Suprapubic skin (tissue), 4 donors: ENCODE data around the gene STPG2. TPM values are rescaled to one million over a fixed set of nuclear protein-coding genes. Genes with fewer than 3 reads are reported as not detected.
"Not testable (repeated sequence)": the region's sequence is repeated elsewhere in the genome, so short reads cannot be mapped to it uniquely, and the experiment has no call there.

Experiments used
- DNase-seq, 2 donors: peaks; one replicate each; pipeline ENCODE4 v3.0.0-alpha.2; 2019; ENCODE audit warnings: low spot score in 2 of 2
- H3K27ac ChIP-seq: fragments of 200-600 bp; sonication (generic); one replicate; pipeline ENCODE4 v1.5.1; 2019
- H3K27me3 ChIP-seq: fragments of 200-600 bp; sonication (generic); one replicate; pipeline ENCODE4 v1.5.1; 2019
- H3K36me3 ChIP-seq: fragments of 200-600 bp; sonication (generic); one replicate; pipeline ENCODE4 v1.5.1; 2019
- H3K4me1 ChIP-seq: fragments of 200-600 bp; sonication (generic); one replicate; pipeline ENCODE4 v1.5.1; 2019
- H3K4me3 ChIP-seq: fragments of 200-600 bp; sonication (generic); one replicate; pipeline ENCODE4 v1.5.1; 2019; ENCODE audit warnings: mild to moderate bottlenecking
- H3K9me3 ChIP-seq: fragments of 200-600 bp; sonication (generic); one replicate; pipeline ENCODE4 v1.5.1; 2019
- CTCF ChIP-seq, 2 donors: fragments of 200-600 bp in 1 of 2; fragments of 450-650 bp in 1 of 2; sonication (generic) in 1 of 2; IDR thresholded peaks; one replicate each; pipeline ENCODE4 v1.5.1; 2016 to 2019; ENCODE audit warnings: antibody characterized with exemption in 2 of 2, mild to moderate bottlenecking in 1 of 2, moderate library complexity in 1 of 2
- EP300 ChIP-seq: sonication (generic); formaldehyde crosslinking; IDR thresholded peaks from one replicate; pipeline ENCODE4 v1.6.1; 2017; ENCODE audit warnings: antibody characterized with exemption
- POLR2A ChIP-seq, 2 donors: fragments of 450-650 bp; IDR thresholded peaks; one replicate each; pipeline ENCODE4 v1.6.1; 2017; ENCODE audit warnings: antibody characterized with exemption in 2 of 2, mild to moderate bottlenecking in 2 of 2, moderate library complexity in 2 of 2
- POLR2AphosphoS5 ChIP-seq, 3 donors: sonication (generic); formaldehyde crosslinking; IDR thresholded peaks; one replicate each; pipeline ENCODE4 v1.6.1; 2017; ENCODE audit warnings: antibody characterized with exemption in 3 of 3
- WGBS: methylation state at CpG from one replicate; pipeline ENCODE4 v1.1.5; 2018; 5-methylcytosine and 5-hydroxymethylcytosine counted together
- total RNA-seq, 4 donors: library from RNA; depleted of rRNA; stranded (reverse); fragments of >200 nt; gene quantifications; one replicate each; pipeline ENCODE4 v1.1.0, GENCODE V29; 2016

STPG2 gene
- total RNA-seq, 4 donors from 2014 or later: 0.26 to 2.5 (median 2.0) TPM; not detected in 1

GRCh38 chr4:97645071-97645821, 498.0 kb downstream of the STPG2 start:
- 56% methylated on average over 2 of the region's 2 CpGs for WGBS
- no peak overlapping the region for H3K27ac ChIP-seq

GRCh38 chr4:97643179-97643578, 500.1 kb downstream of the STPG2 start:
- no peaks in the 10 kb centered on the region for H3K36me3 ChIP-seq
- H3K4me3 ChIP-seq: no peak overlapping the region
- H3K4me1 ChIP-seq: no peaks in the 10 kb centered on the region
- no peak for DNase-seq
- no peaks in the 10 kb centered on the region for H3K9me3 ChIP-seq
- H3K27me3 ChIP-seq: no peaks in the 10 kb centered on the region
- TF ChIP-seq POLR2A (IDR thresholded peaks at IDR 0.05): no peak
- no peak overlapping the region for H3K27ac ChIP-seq

More at GRCh38 chr4:97645071-97645821, 498.0 kb downstream of the STPG2 start:
- no peaks in the 10 kb centered on the region for H3K36me3 ChIP-seq
- H3K9me3 ChIP-seq: no peaks in the 10 kb centered on the region
- DNase-seq: no peak
- no peaks in the 10 kb centered on the region for H3K27me3 ChIP-seq
- TF ChIP-seq POLR2AphosphoS5 (IDR thresholded peaks at IDR 0.05) (no peak), POLR2A (IDR thresholded peaks at IDR 0.05) (no peak), EP300 (no peak), CTCF (IDR thresholded peaks at IDR 0.05) (no peak)
- no peaks in the 10 kb centered on the region for H3K4me1 ChIP-seq
- H3K4me3 ChIP-seq: no peak overlapping the region

GRCh38 chr4:97639961-97640360, 503.3 kb downstream of the STPG2 start:
- H3K36me3 ChIP-seq: no peaks in the 10 kb centered on the region
- no peaks in the 10 kb centered on the region for H3K27me3 ChIP-seq
- WGBS: 98% methylated on average over 1 of the region's 1 CpG
- no peak overlapping the region for H3K4me3 ChIP-seq
- H3K4me1 ChIP-seq: no peaks in the 10 kb centered on the region
- TF ChIP-seq EP300 (no peak), CTCF (IDR thresholded peaks at IDR 0.05) (no peak), POLR2AphosphoS5 (IDR thresholded peaks at IDR 0.05) (no peak), POLR2A (IDR thresholded peaks at IDR 0.05) (no peak)
- DNase-seq: no peak
- no peak overlapping the region for H3K27ac ChIP-seq
- no peaks in the 10 kb centered on the region for H3K9me3 ChIP-seq

DNA sequence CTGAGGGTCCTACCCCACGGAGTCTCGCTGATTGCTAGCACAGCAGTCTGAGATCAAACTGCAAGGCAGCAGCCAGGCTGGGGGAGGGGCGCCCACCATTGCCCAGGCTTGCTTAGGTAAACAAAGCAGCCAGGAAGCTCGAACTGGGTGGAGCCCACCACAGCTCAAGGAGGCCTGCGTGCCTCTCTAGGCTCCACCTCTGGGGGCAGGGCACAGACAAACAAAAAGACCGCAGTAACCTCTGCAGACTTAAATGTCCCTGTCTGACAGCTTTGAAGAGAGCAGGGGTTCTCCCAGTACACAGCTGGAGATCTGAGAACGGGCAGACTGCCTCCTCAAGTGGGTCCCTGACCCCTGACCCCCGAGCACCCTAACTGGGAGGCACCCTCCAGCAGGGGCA, 509.4 kb downstream of the STPG2 start:
- not testable (repeated sequence) for H3K4me1 ChIP-seq, DNase-seq, H3K4me3 ChIP-seq, H3K36me3 ChIP-seq, H3K27me3 ChIP-seq, H3K27ac ChIP-seq, H3K9me3 ChIP-seq
- WGBS: 83% methylated on average over 4 of the region's 8 CpGs

GRCh38 chr4:97627750-97628149, 515.5 kb downstream of the STPG2 start:
- TF ChIP-seq POLR2A (IDR thresholded peaks at IDR 0.05): no peak
- no peak for TF ChIP-seq POLR2AphosphoS5 (IDR thresholded peaks at IDR 0.05)
- no peak for TF ChIP-seq EP300
- TF ChIP-seq CTCF (IDR thresholded peaks at IDR 0.05): no peak
- WGBS: 71% methylated on average over 4 of the region's 4 CpGs

DNA sequence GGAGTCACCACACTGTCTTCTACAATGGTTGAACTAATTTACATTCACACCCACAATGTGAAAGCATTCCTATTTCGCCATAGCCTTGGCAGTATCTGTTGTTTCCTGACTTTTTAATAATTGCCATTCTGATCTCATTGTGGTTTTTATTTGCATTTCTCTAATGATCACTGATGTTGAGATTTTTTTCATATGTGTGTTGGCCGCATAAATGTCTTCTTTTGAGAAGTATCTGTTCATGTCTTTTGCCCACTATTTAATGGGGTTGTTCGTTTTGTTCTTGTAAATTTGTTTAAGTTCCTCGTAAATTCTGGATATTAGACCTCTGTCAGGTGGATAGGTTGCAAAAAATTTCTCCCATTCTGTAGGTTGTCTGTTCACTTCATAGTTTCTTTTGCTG, 519.1 kb downstream of the STPG2 start:
- Histone ChIP-seq H3K4me1 (no peaks in the 10 kb centered on the region), H3K27ac (no peak overlapping the region), H3K9me3 (no peaks in the 10 kb centered on the region), H3K36me3 (no peaks in the 10 kb centered on the region), H3K4me3 (no peak overlapping the region), H3K27me3 (no peaks in the 10 kb centered on the region)
- 73% methylated on average over 4 of the region's 4 CpGs for WGBS
- TF ChIP-seq EP300 (no peak), POLR2A (IDR thresholded peaks at IDR 0.05) (no peak), CTCF (IDR thresholded peaks at IDR 0.05) (no peak)
- no peak for DNase-seq

More at GRCh38 chr4:97627750-97628149, 515.5 kb downstream of the STPG2 start:
- Histone ChIP-seq H3K27ac (no peak overlapping the region), H3K27me3 (no peaks in the 10 kb centered on the region), H3K9me3 (no peaks in the 10 kb centered on the region), H3K4me3 (no peak overlapping the region), H3K4me1 (no peaks in the 10 kb centered on the region), H3K36me3 (no peaks in the 10 kb centered on the region)
- DNase-seq: no peak
